Activated T-helper 2 cell treated with anti-CD3 and anti-CD28 coated beads, Interferon-gamma antibody, Interleukin-2, Interleukin-4, amounts not matched to agents 10 μg/mL and 5 μg/mL and 100 μg/mL, durations not matched to agents 14 hours and 24 hours and 36 hours (primary cell): ENCODE measurements around the gene OR51V1. TPM values are rescaled to one million over a fixed set of nuclear protein-coding genes. Genes with fewer than 3 reads are reported as not detected.
"Not testable (repeated sequence)": the region's sequence is repeated elsewhere in the genome, so short reads cannot be mapped to it uniquely, and the experiment has no call there.

ENCODE experiments used
- DNase-seq: peaks from one replicate; pipeline ENCODE4 v3.0.0; 2021; ENCODE audit warnings: low spot score
- H3K27ac Mint-ChIP-seq: one replicate; pipeline ENCODE4 v1.8.0; 2021; ENCODE audit warnings: mixed read lengths
- H3K27me3 Mint-ChIP-seq: one replicate; pipeline ENCODE4 v1.8.0; 2021; ENCODE audit warnings: low read depth, mixed read lengths
- H3K36me3 Mint-ChIP-seq: one replicate; pipeline ENCODE4 v1.8.0; 2021; ENCODE audit warnings: low read depth, mixed read lengths
- H3K4me1 Mint-ChIP-seq: one replicate; pipeline ENCODE4 v1.8.0; 2021; ENCODE audit warnings: low read depth, mixed read lengths
- H3K4me3 Mint-ChIP-seq: one replicate; pipeline ENCODE4 v1.8.0; 2021; ENCODE audit warnings: low read depth, mild to moderate bottlenecking, moderate library complexity, mixed read lengths
- H3K9me3 Mint-ChIP-seq: one replicate; pipeline ENCODE4 v1.8.0; 2021; ENCODE audit warnings: mixed read lengths
- intact Hi-C: fragments of 100-400 bp; cut with micrococcal nuclease; formaldehyde crosslinking; loops from one replicate; pipeline ENCODE4 v1.15.1; 2023
- total RNA-seq: library from RNA; stranded (reverse); gene quantifications from 2 replicates; pipeline ENCODE4 v1.2.3, GENCODE V29; 2022

OR51V1 gene, protein sequence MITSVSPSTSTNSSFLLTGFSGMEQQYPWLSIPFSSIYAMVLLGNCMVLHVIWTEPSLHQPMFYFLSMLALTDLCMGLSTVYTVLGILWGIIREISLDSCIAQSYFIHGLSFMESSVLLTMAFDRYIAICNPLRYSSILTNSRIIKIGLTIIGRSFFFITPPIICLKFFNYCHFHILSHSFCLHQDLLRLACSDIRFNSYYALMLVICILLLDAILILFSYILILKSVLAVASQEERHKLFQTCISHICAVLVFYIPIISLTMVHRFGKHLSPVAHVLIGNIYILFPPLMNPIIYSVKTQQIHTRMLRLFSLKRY
- not detected in 2 replicates for total RNA-seq

DNA sequence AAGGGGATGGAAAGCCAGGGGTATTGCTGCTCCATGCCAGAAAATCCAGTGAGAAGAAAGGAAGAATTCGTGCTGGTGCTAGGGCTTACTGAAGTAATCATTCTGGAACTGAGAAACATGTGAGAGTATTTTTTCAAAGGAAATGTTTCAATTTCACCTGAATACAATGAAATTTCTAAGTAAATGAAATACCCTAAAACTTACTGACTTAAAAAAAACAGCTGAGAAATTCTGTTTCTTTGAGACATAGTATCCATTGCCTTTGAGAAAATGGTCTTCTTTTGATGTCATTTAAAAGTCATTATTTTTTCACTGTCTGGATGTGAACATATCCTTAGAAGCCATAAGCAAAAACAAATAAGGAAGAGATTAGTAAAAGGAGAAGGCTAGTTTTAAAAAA, at the start of gene OR51V1:
Gene OR51V1 (minus strand): TSS at position 101 of the 400 bp plus-strand sequence. CDS start 0 bp downstream, at position 101.
- Mint-ChIP-seq H3K4me3 (no peak within 1 kb of the TSS), H3K27ac (no peak within 1 kb of the TSS), H3K36me3 (no peaks in the 10 kb centered on the region), H3K27me3 (no peaks in the 10 kb centered on the region), H3K4me1 (no peaks in the 10 kb centered on the region), H3K9me3 (no peaks in the 10 kb centered on the region)
- intact Hi-C loops, result loop anchor here (10.0 kb wide), 1 partner anchor 94 kb away; no protein-coding TSS in a partner anchor
- no peak for DNase-seq

DNA sequence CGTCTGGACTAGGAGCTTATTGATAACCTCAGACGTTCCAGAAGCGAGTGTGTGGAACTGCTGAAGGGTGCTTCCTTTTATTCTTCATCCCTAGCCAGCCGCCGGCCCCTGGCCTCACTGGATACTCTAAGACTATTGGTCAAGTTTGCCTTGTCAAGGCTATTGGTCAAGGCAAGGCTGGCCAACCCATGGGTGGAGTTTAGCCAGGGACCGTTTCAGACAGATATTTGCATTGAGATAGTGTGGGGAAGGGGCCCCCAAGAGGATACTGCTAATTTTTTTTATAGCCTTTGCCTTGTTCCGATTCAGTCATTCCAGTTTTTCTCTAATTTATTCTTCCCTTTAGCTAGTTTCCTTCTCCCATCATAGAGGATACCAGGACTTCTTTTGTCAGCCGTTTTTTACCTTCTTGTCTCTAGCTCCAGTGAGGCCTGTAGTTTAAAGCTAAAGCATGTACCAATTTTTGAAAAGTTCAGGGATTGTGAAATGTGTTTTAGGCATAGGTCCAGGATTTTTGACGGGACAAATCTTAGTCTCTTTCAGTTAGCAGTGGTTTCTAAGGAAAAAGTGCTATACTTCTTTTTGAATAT, 49.4 kb upstream of the OR51V1 start, which contains the start of gene HBG1:
Gene HBG1 (minus strand): TSS at position 51 of the 590 bp plus-strand sequence. CDS start 53 bp downstream, outside the sequence.
- H3K9me3 Mint-ChIP-seq, H3K27me3 Mint-ChIP-seq, H3K27ac Mint-ChIP-seq, H3K36me3 Mint-ChIP-seq, H3K4me1 Mint-ChIP-seq, intact Hi-C loops, DNase-seq, H3K4me3 Mint-ChIP-seq: not testable (repeated sequence)

DNA sequence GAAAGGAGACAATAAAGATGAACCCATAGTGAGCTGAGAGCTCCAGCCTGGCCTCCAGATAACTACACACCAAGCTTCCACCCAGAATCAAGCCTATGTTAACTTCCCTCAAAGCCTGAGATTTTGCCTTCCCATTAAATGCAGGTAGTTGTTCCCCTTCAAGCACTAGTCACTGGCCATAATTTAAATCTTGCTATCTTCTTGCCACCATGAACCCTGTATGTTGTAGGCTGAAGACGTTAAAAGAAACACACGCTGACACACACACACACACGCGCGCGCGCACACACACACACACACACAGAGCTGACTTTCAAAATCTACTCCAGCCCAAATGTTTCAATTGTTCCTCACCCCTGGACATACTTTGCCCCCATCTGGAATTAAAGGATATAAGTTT, 48.0 kb upstream of the OR51V1 start:
- H3K4me3 Mint-ChIP-seq, DNase-seq, H3K9me3 Mint-ChIP-seq, intact Hi-C loops, H3K4me1 Mint-ChIP-seq, H3K27ac Mint-ChIP-seq, H3K27me3 Mint-ChIP-seq, H3K36me3 Mint-ChIP-seq: not testable (repeated sequence)

DNA sequence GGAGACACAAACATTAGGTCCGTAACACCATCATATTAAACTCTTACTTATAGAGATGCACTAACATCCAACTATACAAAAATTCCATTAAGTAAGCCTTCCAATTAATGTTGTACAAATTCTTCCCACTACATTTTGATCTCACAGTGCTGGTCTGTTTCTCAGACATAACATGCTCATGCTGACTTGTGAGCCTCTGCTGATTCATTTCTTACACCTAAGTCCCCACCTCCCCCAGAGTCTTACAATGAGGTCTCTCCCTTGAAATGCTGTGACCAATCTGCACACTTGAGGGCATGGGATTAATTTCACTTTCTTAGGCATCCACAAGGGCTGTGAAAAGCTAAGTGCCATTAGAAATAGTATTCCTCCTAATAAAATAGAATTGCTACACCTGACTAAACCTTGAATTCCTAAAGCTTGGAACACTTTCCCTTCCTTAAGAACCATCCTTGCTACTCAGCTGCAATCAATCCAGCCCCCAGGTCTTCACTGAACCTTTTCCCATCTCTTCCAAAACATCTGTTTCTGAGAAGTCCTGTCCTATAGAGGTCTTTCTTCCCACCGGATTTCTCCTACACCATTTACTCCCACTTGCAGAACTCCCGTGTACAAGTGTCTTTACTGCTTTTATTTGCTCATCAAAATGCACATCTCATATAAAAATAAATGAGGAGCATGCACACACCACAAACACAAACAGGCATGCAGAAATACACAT, 47.1 kb upstream of the OR51V1 start:
- no peak for DNase-seq
- Mint-ChIP-seq H3K4me1 (peaks cover 4% of the 10 kb centered on the region), H3K36me3 (no peaks in the 10 kb centered on the region), H3K27me3 (no peaks in the 10 kb centered on the region), H3K4me3 (no peak overlapping the region), H3K9me3 (no peaks in the 10 kb centered on the region), H3K27ac (no peak overlapping the region)
- intact Hi-C loops, result no loop called here

DNA sequence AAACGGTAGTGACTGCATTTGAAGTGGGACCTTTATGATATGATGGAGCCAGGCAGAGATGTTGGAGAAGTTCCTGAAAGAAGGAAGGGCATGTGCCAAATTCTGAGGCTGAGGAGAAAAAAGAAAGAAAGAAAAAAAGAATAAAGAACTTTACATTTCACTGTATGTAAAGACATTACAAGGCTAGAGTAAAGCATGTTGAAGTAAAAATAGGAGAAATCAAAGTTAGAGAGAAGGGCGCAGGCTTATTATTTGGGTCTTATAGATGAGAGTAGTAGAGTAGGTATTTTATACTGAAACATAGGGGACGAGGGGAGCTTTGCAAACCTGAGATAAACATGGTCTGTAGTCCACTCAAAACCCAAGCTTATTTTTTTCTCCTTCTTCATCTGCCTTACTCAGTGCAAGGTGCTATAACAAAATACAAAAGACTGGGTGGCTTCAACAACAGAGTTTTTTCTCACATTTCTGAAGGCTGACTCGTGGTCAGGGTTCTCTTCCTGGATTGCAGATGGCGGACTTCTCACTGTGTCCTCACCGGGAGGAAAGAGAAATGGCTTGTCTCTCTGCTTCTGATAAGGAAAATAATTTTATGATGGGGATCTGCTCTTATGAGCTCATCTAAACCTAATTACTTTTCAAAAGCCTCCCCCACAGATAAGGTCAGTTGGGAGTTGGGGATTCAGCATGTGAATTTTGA, 46.4 kb upstream of the OR51V1 start:
- peaks cover 4% of the 10 kb centered on the region for H3K4me1 Mint-ChIP-seq
- no peak overlapping the region for H3K27ac Mint-ChIP-seq
- H3K36me3 Mint-ChIP-seq, result no peaks in the 10 kb centered on the region
- H3K27me3 Mint-ChIP-seq, result no peaks in the 10 kb centered on the region
- no peak overlapping the region for H3K4me3 Mint-ChIP-seq
- no peaks in the 10 kb centered on the region for H3K9me3 Mint-ChIP-seq
- intact Hi-C loops, result no loop called here
- DNase-seq, result no peak

DNA sequence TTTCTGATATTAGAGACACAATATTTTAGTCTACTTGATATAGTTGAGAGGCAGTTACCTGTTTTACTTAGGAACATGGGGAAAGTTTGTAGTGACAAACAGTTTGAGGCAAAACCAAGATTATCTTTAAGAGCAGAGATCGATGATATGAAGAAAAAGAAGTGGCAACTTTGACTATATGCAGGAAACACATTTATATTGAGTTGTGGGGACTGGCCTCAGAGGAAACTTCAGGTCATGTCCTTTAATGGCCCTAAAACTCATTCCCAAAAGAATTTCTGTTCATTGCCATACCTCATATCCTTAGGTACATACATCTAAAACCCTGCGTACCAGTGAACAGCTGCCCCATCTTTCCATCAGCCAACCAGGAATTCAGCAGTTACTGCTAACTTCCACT, 44.7 kb upstream of the OR51V1 start:
- H3K27ac Mint-ChIP-seq, result no peak overlapping the region
- no peak overlapping the region for H3K4me3 Mint-ChIP-seq
- H3K27me3 Mint-ChIP-seq, result peaks cover 2% of the 10 kb centered on the region
- no peak for DNase-seq
- no peaks in the 10 kb centered on the region for H3K9me3 Mint-ChIP-seq
- peaks cover 4% of the 10 kb centered on the region for H3K4me1 Mint-ChIP-seq
- intact Hi-C loops, result no loop called here
- no peaks in the 10 kb centered on the region for H3K36me3 Mint-ChIP-seq

DNA sequence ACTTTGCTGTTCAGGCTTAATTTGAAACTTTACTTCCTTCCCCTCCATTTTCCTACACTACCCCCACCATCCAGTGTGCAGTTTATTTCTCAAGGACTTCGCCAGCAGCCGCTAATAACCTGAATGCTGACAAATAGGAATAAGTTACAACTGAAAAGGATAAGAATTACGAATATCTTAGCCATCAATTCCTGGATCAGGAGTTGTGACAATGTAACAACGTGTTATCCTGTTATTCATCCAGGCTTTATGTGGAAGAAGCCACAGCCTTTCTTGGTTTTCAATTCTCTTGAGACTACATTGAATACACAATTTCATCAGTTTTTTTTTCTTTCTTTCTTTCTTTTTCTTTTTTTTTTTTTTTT, 43.3 kb upstream of the OR51V1 start:
- peaks cover 4% of the 10 kb centered on the region for H3K4me1 Mint-ChIP-seq
- H3K36me3 Mint-ChIP-seq, result no peaks in the 10 kb centered on the region
- peaks cover 8% of the 10 kb centered on the region for H3K27me3 Mint-ChIP-seq
- no peak for DNase-seq
- H3K4me3 Mint-ChIP-seq, result no peak overlapping the region
- intact Hi-C loops, result no loop called here
- H3K9me3 Mint-ChIP-seq, result no peaks in the 10 kb centered on the region
- H3K27ac Mint-ChIP-seq, result no peak overlapping the region

DNA sequence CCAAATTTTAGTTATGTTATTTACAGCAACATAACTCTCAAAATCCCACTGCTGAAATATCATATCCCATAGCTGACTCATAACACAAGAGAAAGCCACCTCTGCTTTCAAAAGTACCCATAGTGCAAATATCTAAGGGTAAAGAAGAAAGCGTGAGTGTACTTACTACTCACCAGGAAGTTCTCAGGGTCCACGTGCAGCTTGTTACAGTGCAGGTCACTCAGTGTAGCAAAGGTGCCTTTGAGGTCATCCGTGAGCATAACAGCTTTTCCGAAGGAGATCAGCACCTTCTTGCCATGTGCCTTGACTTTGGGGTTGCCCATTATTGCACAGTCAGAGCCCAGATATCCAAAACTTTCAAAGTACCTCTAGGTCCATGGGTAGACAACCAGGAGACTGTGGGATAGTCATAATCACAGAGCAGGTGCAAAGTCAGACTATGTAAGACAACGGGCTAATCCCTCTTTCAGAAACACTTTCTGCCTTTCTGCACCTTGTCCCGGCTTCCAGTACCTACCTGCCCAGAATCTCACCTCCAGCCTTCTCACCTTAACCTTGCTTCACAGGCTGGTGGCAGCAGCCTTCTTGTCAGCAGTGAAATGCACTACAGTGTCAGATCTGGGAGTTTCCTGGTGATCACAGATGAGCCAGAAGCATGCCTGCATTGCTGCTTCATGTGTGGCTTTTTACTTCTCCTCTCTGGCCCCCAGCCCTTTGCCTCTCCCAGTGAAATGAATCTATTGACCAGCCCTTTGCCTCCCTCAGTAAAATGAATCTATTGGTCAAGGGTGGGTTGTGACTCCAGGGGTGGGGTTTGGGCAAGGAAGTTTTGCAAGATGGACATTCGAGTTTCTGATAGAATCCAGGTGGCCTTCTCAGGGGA, 42.7 kb upstream of the OR51V1 start:
- Mint-ChIP-seq H3K27ac (no peak overlapping the region), H3K36me3 (no peaks in the 10 kb centered on the region), H3K4me3 (no peak overlapping the region), H3K27me3 (peaks cover 13% of the 10 kb centered on the region), H3K4me1 (peaks cover 4% of the 10 kb centered on the region), H3K9me3 (no peaks in the 10 kb centered on the region)
- DNase-seq, result no peak
- intact Hi-C loops, result no loop called here

DNA sequence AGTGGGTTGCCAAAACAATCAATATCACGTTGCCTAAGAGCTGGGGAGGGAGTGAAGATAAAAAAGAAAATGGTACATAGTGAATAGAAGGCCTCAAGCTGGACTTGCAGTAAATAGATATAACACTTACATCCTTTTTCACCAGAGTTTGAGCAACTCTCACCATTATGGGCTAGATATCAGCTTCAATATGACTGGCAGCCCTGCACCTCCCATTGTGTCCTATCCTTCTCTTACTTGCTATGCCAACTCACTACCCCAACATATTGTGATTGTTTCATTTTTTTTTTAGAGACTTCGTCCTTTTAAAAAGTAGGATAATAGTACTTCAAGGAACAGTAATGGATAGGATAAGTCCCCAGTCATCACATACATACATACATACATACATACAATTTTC, 41.7 kb upstream of the OR51V1 start:
- Mint-ChIP-seq H3K27ac (no peak overlapping the region), H3K4me1 (peaks cover 4% of the 10 kb centered on the region), H3K9me3 (no peaks in the 10 kb centered on the region), H3K36me3 (no peaks in the 10 kb centered on the region), H3K4me3 (no peak overlapping the region), H3K27me3 (peaks cover 15% of the 10 kb centered on the region)
- DNase-seq, result no peak
- intact Hi-C loops, result no loop called here

DNA sequence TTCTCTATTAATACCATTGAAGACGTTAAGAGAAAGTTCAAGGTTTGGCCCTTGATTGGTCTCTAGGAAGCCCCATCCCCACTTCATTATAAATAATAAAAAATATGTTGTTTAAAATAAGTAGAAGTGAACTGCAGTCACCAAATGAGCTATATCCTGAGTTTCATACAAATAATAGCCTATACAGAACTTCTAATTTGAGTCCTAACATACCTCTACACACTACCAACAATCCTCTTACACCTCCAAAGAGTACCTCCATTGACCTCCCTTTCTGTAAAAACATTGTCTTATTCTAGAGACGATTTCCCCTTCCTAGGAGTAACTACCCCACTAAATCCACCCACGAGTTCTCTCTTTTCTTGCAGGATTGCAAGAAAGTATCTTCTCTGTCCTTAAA, 41.0 kb upstream of the OR51V1 start:
- Mint-ChIP-seq H3K27ac (no peak overlapping the region), H3K4me1 (peaks cover 4% of the 10 kb centered on the region), H3K4me3 (no peak overlapping the region), H3K36me3 (no peaks in the 10 kb centered on the region), H3K27me3 (peaks cover 18% of the 10 kb centered on the region), H3K9me3 (no peaks in the 10 kb centered on the region)
- DNase-seq, result no peak
- intact Hi-C loops, result no loop called here

DNA sequence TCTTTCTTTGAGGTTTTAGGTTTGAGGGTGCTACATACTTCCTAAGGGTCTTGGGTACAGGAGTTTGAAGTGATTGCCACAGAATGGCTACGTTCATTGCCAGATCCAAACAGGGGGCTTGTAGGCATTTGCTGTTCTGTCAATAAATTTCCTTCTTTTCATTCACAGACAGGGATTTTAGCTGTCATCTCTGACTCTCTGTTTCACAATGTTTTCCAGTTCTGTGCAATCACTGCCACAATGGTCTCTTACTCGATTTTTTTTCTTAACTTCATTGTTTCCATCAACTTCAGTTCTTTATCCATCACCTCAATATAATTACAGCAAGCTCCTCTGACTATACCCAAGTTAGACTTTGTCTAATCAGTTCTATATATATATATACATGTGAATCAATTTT, 40.0 kb upstream of the OR51V1 start:
- Mint-ChIP-seq H3K4me1 (peaks cover 4% of the 10 kb centered on the region), H3K27me3 (peaks cover 25% of the 10 kb centered on the region), H3K27ac (no peak overlapping the region), H3K4me3 (no peak overlapping the region), H3K9me3 (no peaks in the 10 kb centered on the region), H3K36me3 (no peaks in the 10 kb centered on the region)
- no peak for DNase-seq
- intact Hi-C loops, result no loop called here

DNA sequence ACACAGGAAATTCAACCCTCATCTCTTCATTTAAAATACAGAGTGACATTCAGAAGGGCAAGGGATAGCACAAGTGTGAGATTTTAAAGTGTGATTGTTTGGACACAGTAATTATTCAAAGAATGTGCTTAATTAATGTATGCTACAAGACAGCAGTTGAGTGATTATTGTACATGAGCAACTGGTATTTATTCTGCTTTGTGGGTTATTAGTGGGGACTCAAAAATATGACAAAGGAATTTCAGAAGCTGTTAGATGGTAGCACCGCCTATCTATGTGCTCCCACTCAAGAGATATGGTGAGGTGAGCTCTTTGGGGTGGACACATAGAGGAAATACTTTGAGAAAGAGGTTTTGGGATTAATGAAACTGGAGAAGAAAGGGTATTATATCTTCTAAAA, 39.6 kb upstream of the OR51V1 start:
- no peak overlapping the region for H3K27ac Mint-ChIP-seq
- no peaks in the 10 kb centered on the region for H3K36me3 Mint-ChIP-seq
- peaks cover 29% of the 10 kb centered on the region for H3K27me3 Mint-ChIP-seq
- peaks cover 7% of the 10 kb centered on the region for H3K4me1 Mint-ChIP-seq
- intact Hi-C loops, result no loop called here
- no peak overlapping the region for H3K4me3 Mint-ChIP-seq
- no peak for DNase-seq
- H3K9me3 Mint-ChIP-seq, result no peaks in the 10 kb centered on the region
